GM19438 (cell line): Measurements from ENCODE around the gene CCDC13.
"Not testable (repeated sequence)": the region's sequence is repeated elsewhere in the genome, so short reads cannot be mapped to it uniquely, and the experiment has no call there.

ENCODE experiments used
- ATAC-seq: cut with Tn5 transposase; IDR thresholded peaks from one replicate; pipeline ENCODE4 v1.9.1; 2021; ENCODE audit warnings: low read depth; ENCODE audit not compliant: unreplicated experiment

CCDC13 gene, protein sequence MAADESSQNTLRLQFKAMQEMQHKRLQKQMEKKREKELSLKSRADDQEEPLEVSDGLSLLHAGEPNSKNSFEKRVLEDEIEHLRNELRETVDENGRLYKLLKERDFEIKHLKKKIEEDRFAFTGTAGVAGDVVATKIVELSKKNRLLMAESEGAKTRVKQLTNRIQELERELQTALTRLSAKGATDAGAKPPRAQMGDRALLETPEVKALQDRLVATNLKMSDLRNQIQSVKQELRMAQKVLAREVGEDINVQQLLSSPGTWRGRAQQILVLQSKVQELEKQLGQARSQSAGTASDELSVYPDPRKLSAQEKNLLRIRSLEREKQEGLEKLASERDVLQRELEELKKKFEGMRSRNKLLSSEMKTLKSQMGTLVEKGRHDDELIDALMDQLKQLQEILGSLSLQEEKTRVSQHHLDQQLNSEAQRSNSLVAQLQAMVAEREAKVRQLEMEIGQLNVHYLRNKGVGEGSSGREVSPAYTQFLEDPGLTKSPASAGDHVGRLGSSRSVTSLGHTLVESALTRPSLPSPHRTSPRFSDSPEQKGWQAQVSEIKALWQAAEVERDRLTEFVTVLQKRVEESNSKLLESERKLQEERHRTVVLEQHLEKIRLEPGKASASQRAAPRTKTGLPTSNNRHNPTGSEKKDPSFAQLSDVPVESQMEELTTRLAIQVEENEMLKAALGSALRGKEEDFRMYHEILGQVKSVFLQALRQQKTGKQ

DNA sequence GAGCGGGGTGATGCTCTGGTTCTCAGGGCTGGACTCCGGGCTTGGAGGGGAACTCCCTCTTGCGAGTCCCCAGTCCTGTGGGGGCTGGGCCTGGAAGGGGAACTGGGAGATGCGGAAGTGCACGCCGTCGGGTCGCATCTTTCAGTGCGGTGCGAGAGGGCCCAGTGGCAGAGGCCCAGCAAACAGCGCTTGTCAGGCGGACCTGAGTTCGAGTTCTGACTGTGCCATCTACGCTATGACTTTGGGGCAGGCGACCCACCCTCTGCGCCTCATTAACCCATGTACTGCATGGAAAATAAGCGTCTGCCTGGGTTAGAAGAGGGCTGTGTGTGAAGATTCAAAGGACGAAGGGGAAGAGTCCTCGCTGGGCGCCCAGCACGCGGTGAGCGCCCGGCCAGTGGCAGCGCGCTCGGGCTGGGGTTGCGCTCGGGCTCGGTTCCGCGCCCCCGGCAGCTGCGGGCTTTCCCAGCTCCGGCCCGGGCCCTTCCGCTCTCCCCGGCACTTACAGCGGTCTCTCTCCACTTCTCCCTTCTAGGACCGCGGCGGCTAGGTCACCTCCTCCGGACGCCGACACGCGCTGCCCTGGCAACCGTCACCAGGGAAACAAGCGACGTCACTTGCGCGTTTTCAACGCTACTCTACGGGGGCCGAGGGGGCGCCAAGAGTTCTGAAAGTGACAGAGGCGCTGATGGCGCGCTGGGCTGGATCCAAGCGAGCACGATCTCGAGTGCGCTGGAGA is at the start of gene CCDC13:
Gene CCDC13, minus strand, starts transcription at position 584 of the 739 bp plus-strand sequence. CDS start 14,908 bp downstream, outside the sequence.
- peak; percentile 99 for ATAC-seq

DNA sequence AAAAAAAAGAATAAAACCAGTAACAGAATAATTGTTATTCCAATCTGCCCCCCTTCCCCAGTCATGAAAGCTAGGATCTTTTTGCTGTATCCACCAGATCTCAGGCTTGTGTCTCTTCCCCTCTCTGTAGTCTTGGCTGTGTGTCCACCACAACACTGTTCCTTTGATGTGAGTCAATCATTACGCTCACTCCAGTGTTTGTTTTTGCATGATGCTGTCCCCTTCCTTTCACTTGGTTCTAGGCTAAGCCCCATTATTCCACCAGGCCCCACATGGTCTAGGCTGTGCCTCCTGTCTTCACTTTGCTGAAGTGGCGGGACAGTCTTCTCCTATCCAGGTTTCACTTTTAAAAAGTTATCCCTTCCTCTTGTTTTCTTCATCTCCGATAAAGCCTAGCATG is 49.8 kb upstream of the CCDC13 start:
- ATAC-seq, result no peak

DNA sequence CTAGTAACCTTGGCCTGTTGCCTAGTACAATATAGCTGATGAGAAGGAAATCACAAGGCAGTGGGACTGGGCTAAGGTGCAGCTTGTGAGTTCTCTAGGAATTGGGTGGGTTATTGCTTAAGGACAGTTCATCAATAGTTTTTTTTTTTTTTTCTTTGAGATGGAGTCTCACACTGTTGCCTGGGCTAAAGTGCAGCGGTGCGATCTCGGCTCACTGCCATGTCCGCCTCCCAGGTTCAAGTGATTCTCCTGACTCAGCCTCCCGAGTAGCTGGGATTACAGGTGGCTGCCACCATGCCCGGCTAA is 47.6 kb upstream of the CCDC13 start:
- no peak for ATAC-seq

DNA sequence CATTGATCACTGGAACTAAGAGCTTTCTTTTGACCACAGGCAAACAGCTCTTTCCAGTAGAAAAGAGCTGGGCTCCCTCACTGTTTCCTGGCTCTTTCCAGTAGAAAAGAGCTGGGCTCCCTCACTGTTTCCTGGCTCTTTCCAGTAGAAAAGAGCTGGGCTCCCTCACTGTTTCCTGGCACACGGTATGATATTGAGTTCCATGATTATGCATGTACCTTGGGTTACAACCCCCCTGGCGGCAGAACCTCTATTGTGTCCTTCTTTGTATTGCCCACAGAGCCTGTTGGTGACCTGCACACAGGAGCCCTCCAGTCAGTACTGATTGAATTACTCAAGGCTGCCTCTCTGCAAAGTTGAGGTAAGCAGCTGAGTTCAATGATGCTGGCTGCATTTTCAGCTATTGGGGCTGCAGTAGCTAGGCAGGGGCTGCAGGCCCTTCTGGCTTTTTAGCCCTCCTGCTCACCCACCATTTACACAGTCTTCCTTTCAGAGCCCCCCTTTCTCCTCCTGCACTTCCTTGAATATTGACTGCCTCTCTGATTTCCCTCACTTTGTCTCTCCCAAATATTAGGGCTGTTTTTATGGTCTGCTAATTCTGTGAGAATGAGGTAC is 46.4 kb upstream of the CCDC13 start:
- no peak for ATAC-seq

DNA sequence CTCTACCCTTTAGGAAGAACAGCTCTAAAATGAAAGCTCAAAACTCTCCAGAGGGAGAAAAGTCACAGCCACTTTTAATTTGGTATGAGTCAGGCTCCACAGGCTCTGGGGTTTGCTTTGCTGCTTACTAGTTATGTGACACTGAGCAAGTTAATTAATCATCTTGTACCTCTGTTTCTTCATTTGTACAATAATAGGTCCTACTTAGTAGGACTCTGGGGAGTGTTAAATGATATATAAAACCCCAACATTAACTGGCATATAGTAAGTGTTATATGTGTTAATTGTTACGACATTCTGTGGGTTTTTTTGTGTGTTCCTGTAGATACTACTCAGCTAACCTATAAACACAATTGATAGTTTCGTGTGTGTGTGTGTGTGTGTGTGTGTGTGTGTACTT is 42.8 kb upstream of the CCDC13 start:
- no peak for ATAC-seq

DNA sequence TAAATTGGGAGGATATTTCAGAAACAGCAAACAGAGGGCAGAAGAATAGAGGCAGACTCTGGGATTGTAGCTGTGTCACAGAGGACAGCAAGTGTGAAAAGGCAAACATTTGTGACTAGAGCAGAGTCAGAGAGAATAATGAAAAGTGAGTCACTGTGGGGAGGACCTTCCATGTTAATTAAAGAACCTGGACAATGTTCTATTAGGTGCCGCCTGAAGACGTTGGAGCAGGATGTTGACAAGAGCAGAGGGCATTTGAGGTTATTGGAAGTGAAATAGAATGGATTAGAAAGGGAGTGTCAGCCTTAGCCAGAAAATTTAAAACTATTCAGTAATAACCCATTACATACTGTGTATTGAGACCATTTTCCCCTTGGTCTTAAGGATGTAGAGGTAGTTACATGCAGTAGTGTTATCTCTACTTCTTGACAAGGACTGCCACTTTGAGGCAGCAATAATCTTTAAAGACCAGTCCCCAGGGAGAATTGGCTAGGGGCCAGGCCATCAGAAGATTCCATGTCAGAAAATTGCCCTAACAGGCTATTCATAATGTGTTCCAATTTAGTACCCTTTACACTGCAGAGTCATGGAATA is 42.0 kb upstream of the CCDC13 start:
- no peak for ATAC-seq

DNA sequence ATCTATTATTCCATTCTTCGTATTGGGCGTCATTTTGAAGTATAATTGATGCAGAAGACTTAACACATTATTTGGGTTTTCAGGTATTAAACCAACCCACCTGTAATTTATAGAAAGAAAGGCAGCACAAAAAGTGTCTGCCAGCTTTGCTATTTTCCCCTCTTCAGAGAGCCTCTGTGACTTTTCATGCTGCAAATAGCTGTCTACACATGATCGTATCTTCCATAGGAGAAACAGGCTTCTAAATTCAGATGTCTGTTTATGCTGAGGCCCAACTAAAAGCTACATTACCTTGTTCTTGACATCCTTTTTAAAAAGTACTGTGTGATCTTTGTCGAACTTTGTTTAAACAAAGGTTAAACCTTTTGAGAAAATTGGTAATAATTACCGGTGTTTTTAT is 41.2 kb upstream of the CCDC13 start:
- no peak for ATAC-seq

DNA sequence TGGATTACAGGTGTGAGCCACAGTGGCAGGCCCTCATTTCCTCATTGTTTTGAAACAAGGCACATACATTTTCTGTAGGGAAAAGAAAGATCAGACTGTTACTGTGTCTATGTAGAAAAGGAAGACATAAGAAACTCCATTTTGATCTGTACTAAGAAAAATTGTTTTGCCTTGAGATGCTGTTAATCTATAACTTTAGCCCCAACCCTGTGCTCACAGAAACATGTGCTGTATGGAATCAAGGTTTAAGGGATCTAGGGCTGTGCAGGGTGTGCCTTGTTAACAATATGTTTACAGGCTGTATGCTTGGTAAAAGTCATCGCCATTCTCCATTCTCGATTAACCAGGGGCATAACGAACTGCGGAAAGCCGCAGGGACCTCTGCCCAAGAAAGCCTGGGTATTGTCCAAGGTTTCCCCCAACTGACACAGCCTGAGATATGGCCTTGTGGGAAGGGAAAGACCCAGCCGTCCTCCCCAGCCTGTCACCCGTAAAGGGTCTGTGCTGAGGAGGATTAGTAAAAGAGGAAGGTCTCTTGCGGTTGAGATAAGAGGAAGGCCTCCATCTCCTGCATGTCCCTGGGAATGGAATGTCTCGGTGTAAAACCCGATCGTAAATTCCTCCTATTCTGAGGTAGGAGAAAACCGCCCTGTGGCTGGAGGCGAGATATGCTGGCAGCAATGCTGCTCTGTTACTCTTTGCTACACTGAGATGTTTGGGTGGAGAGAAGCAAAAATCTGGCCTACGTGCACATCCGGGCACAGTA is 38.2 kb upstream of the CCDC13 start:
- not testable (repeated sequence) for ATAC-seq

DNA sequence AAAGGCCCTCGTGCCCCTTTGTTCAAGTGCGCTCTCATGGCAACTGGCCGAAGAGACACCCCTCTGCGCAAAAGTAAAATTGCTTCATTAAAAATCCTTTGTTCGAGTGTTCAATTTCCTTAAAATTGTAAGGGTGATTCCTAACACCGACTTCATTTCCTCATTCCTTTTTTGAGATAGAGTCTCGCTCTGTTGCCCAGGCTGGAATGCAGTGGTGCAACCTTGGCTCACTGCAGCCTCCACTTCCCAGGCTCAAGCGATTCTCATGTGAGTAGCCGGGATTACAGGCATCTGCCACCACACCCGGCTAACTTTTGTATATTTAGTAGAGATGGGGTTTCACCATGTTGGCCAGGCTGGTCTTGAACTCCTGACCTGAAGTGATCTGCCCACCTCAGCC is 37.7 kb upstream of the CCDC13 start:
- not testable (repeated sequence) for ATAC-seq

DNA sequence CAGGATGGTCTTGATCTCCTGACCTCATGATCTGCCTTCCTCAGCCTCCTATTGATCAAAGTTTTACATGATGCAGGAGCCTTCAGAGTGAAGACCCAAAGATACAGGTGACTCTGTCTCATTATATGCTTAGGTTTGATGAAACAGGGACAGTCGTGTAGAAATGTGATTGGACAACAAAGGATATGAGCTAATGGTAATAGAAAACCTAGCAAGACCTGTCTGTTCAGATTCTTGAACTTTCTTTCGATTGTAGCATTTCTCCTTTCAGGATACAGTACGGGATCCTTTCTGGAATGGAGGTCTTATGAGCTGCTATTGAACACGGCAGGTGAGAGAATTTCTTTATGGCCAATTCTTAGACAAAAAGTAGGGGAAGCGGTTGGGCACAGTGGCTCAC is 36.1 kb upstream of the CCDC13 start, which contains the start of gene ACKR2:
Gene ACKR2, plus strand, starts transcription at position 244 of the 400 bp plus-strand sequence. CDS start 55,058 bp downstream, outside the sequence.
- ATAC-seq, result no peak

DNA sequence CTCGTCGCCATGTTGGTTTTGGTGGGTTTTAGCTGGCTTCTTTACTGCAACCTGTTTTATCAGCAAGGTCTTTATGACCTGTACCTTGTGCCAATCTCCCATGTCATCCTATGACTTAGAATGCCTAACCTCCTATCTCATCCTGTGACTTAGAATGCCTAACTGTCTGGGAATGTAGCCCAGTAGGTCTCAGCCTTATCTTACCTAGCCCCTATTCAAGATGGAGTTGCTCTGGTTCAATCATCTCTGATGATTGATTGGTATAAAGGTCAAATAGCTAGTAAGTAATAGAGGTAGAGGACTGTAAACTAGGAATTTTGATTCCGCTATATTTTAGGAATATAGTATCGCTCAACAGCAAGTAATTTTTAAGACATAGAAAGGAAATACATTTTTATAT is 34.9 kb upstream of the CCDC13 start:
- no peak for ATAC-seq

DNA sequence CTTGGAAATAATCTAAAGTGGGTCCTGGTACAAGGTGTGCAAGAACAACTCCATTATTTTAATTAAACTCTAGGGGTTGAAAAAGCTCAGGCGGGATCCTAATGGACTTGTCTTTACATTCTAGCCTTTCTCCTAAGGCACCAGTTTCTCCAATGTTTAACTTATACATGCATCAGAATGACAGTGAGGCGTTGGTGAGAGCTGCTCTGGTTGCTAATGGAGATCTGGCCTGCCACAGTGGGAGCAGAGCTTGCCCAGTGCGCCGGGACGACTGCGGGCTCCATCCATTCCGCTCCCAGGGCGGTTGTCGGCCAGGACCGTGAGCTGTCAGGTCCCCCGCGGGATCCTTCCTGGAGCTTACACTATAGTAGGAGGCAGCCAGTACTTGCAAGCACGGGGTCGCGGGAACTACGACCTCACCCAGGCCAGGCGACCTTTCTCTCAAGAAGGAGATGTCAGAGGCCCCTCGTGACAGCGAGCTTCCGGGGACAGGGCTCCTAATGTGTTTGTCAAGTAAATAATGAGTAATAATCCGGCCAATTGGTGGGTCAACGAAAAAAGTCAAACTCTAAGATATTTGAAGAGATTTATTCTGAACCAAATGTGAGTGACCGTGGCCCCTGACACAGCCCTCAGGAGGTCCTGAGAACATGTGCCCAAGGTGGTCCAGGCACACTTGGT is 32.2 kb upstream of the CCDC13 start:
- ATAC-seq, result no peak

DNA sequence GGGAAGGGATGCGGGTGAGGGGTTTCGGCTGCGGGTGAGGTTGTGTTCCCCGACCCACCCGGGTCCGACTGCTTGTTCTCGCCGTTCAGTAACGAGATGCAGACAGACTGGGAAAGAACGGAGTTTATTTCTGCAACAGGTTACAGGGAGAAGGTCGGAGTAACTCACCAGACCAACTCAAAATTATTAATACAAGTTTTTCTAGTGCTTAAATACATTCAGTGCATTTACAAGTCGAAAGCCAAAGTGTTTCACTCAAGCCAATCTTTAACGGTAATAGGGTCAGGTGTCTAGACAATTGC is 31.7 kb upstream of the CCDC13 start:
- ATAC-seq, result peak; percentile 31

DNA sequence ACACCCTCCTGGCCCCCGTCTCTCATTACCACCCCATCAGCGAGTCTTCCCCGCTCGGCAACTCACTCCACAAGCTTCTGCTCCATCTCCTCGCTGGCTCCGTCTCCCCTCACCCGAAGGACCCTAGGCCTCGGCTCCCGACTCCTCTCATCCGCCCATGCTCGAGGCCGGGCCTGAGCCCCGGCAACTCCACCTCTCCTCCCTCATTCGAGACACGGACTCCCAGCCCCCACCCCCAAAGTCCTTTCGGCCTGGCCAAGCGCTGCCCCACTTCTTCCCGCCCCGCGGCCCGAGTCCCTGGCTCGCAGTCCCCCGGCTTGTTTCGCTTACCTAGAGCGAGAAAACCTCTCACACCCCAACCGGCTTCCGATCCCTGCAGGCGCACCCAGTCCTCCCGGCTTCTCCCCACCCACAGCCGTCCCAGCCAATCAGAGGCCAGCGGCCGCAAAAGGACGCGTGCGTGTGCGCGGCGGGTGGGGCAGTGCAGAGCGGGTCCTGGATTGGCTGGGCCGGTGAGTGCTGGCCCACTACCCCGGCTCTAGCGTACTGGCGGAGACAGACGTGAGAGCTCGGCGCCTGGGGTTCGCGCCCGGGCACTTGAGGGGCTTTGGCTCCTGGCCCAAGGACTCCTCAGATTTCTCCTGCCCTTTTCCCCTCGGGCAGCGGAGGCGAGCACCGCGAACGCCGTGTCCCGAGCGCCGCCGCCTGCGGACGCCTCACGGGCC is 31.2 kb upstream of the CCDC13 start, which contains the start of gene HIGD1A:
Gene HIGD1A, minus strand, starts transcription at position 385 of the 725 bp plus-strand sequence. CDS start 10,237 bp downstream, outside the sequence.
- peak; percentile 99 for ATAC-seq

DNA sequence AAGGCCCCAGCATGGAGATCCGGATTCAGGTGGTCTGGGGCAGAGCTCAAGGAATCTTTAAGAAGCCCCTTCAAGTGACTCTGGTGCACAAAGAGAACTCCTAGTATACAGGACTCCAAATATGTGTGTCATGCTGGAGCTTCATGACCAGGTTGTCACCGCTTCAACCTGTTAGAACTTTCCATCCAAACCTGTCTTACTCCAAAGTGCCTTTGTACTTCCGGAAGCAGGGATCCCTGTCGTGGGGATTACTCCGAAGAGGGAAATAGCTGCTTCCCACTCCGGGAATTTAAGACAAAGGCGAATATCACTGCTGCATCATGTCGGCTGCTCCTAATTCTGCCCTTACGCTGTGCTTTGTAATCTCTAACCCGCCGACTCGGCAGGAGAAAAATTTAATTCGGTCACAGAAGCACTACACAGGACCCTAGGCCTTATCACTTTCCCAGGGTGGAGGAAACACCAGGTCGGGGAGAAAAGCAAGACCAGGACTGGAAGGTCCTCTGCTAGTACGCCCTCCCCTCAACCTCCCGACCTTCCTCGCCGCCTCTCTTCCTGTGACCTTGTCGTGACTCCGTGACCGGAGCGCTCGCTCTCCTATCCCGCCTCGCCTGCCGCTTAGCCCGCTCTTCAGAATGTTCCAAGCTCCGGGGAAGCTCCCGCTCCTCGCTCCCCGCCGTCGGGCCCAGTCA is 30.5 kb upstream of the CCDC13 start:
- ATAC-seq, result peak; percentile 28

DNA sequence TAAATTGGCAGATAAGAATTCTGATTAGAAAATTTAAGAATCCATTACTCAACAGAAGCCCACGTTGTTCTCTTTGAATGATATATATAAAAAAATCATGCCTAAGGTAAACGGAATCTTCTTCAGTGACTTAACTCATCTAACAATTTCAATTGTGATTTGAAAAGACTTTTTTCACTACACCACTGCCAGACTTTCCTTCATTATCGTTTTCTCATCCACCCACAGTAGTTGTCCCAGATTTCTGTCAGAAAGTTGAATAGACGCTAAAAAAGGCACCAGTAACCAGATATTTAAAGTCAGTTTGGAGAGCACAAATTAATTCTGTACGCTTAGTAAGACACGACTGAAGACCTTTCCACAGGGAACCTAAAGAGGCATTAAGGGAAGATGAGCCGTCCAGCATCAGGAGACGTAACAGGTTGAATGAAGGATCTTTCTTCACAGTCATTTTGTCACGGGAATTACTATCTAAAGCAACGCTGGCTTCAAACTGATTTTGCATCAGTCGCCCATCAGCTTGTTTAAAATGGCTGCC is 29.9 kb upstream of the CCDC13 start:
- no peak for ATAC-seq

DNA sequence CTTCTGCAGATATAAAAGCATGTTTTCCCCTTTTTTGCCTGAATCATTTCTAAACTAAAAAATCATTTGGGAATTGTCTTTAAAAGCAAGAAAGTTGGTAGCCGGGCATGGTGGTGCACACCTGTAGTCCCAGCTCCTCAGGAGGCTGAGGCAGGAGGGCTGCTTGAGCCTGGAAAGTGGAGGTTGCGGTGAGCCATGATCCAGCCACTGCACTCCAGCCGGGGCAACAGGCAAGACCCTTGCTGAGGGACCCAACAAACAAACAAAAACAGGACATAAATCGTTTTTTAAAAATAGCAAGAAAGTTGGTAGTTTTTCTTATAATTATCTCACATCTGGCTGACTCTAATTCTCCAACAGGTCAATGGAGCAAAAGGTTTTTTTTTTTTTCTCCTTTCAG is 28.7 kb upstream of the CCDC13 start:
- no peak for ATAC-seq
